Stimulated activated CD8-positive, alpha-beta memory T cell treated with anti-CD3 and anti-CD28 coated beads, Interleukin-12 subunit alpha, Interleukin-12 subunit beta, amount 100 ng/mL, for 4 hours (primary cell): Measurements from ENCODE around the gene TRAM2.

Experiments used
- DNase-seq: peaks from one replicate; pipeline ENCODE4 v3.0.0-alpha.2; 2020; ENCODE audit warnings: low read depth

TRAM2 gene

DNA sequence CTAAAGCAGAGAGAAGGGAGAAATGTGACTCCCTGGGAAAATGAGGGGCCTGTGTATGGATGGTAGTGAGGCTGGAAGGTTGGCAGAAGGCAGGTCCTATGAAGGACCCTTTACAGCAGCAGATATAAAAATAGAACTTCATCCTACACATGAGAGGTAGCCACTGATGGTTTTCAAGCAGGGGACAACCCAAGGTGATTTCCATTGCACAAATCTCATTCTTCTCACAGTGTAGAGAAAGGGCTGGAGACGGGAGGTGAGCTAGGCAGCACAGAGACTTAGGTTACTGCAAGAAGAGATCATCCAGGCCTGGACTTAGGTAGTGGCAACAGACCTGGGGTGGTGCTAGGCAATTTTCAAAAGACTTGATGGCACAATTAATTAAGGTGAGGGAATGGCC lies 30.7 kb downstream of the TRAM2 start:
- no peak for DNase-seq

DNA sequence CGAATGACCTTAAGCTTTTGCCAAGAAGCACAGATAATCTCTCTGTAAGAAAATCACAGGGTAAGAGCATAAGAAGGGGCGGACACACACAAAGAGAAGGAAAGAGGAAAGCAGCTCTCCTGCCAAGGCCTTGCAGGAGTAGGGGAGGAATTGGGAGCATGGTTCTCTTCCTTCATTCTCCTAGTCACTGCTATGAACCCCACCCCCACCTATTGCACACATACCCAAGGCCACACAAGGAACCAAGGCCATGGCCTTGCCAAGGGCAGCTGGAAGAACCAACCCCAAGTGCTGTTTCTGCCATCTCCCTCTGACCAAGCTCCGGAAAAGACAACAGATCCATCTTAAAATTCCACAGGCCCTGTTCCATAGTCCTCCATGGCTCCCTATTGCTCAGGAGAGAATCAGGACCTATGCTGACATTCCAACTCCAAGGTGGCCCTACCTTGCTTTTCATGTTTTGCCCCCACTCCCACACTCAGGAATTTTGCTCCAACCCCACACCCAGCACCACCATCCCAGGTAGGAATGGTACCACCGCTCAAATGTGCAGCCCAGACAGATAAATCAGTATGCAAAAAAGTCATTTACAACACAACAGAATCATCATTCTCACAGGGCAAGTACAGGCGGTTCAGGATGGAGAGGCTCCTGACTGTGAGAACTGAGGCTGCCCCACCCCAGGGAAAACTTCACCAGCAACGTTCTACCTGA lies 31.3 kb downstream of the TRAM2 start:
- DNase-seq: no peak

DNA sequence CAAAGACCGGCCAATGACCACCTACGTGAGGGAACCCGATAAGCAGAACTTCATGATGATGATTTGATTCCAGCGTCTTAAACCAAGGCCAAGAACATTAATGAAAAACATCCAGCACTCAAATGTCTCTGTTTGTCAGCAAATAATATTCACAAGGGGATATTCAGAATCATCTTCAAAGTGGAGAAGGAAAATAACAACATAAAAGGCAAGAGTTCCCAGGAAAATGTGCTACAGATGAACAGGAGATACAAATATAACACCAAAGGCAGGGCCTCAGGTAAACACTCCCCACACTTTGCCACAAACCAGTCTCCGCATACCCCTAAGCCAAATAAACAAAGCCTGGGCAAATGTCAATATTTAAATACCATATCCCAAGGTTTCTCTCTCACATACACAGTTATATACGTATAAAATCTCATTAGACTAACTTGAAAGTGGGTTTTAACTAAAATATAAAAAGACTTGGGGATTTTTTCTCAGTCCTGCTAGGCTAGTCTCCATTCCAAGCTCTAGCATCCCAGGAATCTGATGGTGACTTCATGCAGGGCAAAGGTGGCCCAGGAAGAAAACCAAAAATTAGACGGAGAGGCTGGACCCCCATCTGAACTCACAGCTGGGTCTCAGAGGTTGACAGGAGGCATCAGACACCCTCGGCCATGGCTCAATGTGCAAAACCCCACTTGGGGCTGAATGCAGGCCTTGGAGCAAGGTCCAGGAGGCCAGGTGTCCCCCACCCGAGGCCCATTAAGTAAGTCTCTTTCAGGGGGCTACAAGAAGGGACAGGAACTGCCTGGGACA lies 32.1 kb downstream of the TRAM2 start:
- no peak for DNase-seq

DNA sequence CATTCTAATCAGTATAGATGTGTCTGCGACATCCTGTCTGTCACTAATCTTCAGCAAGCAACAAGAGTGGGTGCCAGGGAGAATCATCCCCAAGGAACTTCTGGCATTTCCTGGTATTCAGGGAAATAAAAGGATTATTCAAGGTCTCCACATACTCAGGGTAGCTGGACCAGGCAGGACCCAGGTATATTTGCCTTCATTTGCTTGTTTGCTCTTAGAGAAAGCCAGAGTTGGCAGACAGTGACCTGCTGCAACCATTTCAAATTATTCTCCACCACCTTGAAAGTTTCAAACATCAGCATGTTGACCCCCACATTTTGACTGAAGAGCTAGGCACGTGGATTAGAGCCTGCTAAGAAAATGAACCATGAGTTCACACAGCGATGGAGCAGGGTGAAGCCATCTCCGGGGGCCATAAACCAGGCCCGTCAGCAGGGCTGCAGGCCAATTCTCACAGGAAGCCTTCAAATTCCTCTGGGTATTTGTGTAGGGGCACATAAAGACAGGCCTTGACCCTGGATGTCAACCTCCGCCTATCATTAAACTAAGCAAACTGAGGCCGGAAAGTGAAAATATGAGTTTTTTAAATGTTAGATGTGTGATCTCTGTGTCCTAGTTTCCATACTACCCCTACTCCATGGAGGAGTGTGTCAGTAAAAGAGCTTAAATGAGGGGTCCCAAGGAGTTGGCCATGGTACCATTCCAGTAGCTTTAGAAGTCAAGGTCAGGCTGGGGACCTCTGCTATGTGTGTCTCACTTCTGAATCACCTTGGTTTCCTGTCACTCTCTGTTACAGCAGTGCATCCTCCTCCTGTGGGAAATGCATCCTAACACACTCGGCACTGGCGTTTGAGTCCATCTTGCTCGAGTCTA lies 32.9 kb downstream of the TRAM2 start:
- DNase-seq: no peak

DNA sequence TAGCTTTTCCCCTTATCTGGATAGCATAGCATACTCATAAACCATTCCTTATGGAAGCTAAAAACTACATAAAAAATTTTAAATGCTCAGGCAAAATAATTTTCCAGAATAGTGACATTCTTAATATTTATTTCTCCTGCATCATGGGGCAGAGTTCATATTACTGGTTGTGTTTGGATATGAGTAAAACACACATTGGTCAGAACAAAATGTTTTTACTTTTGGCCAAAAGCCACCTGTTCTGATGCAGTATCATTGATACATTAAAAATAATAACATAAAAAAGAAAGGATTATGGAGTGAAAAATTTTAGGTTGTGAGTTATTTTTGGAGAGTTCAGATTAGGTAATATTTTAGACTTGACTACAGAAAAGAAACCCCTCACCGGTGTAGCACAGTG lies 33.6 kb downstream of the TRAM2 start:
- DNase-seq: no peak

DNA sequence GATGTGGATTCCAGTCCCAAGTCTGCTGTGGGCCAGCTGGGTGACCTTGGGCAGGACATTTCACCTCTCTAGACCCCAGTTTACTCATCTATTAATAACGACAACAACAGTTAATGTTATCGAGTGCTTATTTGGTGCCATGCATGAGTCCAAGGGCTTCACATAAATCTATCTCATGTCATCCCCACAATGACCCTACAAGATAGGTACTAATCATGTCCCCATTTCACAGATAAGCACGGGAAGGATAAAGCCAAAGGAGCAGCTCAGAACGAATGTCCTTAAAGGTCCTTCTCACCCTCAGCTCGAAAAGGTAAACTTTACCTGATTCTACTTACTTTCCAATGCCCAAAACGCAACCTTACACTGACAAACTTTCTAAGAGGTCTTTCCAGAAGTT lies 35.7 kb downstream of the TRAM2 start:
- no peak for DNase-seq

DNA sequence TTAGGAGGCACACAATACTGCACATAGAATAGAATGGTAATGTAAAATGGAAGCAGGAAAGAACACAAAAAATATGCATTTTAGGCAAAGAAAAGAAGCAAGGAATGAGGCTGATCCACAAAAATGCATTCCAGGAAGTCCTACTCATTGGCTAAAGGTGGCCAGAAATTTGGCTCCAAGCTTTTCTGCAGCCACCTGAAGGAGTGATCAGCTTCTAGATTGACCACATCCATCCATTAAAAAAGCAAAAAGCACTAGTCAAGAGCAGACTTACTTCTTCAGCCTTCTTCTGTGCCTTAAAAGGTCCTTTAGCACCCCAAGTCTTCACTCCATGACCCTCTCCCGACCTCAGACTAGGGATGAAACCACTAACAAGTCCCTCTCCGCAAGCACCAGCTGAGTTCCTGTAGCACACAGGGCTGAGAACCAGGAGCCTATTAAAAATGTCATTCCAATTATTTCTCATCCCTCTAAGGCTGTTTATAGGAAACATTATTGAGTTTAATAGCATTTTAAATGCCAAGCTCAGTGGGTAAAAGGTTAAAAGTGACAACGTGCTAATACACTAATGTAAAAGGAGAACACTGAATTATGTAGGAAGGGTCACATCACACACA lies 36.5 kb downstream of the TRAM2 start:
- DNase-seq: no peak

DNA sequence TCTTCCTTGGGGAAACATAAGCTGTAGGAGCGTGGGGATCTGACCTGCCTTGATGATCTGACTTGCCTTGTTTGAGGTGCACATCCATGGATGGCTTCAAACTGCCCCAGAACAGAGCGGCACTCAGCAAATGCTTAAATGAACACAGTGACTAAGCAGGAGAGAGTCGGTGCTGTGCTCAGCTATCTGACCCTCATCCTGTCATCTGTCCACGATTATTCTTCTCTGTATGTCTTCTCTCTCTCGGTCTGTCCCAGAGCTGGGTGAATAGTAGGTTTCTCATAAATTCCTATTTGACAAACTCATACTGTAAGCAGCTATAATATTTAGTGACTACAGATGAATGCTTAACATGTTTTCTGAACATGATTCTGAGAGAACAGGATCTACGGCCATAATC lies 37.3 kb downstream of the TRAM2 start:
- no peak for DNase-seq

DNA sequence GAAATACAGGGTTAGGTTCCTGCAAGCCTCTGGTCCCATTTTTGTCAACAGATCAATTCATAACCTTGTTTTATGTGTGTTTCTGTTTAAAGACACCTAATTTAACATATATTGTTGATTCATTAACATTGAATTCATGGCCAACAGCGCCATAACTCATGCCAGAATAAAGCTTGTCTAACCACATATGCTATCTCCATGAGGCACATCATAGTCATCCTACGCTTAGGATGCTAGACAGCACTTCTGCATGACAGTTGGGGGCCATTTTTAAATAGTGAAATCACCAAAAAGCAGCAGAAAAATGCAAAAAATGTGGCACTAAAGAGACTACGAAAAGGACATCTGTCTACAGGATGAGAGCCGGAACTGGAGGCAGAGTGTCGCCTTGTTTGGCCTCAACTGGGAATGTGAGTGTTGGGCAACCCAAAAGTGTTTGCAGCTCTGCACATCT lies 37.9 kb downstream of the TRAM2 start:
- no peak for DNase-seq

DNA sequence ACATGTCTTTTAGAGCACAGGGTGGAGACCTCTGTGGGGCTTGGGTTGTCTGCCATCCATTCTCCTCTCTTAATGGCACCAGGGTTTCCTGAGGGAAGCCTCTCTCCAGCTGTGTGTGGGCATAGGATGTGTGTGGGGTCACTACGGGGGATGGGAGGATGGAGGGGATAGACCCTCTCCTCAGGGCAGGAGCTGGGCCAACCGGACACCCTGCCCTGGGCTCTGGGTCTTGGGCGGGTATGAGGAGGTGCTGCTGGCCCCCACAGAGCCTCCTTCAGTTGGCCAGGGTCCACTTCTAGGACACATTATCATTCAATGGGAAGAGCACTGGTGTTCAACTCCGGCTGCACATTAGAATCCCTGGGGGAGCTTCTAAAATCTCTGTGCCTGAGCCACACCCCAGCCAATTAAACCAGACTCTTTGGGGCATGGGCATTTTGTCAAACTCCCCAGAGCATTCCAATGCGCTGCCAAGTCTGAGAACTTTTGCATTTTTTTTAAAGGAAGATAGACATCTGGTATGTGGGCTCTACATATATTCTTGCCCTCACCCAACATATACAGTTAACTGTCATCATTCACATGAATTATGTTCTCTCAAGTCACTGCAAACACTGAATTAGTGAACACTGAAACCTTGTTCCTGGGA lies 38.5 kb downstream of the TRAM2 start:
- no peak for DNase-seq

DNA sequence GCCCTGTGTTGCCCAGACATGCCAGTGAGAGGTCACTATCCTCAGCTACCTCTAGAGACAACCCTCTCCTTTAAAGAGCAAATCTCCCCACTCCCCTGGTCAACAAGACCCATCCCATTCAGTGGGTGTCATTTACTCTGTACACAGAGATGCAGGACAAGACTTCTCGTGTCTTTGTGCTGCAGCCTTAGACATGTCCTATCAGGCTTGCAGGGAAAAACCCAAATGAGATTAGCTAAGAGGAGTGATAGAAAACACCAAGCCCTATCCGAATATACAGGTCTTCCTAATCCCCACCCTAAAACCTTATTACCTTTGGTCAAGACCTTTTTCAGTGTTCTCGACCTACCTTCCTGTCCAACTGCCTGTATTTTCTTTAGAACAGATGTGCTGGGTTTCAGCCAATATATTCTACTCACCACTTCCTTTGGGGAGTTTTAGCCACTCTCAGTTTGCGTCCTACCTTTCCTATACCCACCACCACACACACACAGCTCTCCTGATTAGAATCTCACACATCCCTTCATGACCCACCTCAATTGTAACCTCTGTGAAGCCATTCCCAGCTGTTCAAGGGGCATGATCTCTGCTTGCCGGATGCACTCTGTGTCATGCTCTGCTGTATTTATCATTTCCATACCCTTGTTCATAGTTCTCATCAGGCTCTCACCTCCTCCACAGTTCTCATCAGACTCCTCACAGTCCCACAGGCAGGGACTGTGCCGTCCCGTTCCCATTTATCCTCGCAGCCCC lies 39.7 kb downstream of the TRAM2 start:
- no peak for DNase-seq

DNA sequence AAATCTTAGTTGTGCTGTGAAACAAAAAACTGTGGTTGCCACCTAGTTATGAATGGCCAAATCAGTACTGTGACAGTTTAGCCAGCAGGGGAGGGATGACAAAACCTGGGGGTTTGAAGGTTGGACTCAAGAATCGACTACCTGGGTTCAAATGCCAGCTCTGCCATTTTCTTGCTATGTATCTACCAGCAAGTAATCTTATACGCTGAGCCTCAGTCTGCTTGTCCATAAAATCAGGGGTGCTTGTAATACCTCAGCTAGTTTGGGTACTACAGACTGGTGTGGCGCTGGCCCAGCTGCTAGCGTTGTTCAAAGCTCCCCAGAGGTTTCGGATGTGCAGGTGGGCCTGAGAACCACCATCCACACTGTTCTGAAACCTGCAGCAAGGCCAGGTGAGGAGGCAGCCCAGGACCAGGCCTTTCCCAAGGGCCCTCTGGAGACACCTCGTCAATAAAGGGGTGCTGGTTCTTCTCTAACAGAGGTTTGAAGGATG lies 40.4 kb downstream of the TRAM2 start:
- no peak for DNase-seq

DNA sequence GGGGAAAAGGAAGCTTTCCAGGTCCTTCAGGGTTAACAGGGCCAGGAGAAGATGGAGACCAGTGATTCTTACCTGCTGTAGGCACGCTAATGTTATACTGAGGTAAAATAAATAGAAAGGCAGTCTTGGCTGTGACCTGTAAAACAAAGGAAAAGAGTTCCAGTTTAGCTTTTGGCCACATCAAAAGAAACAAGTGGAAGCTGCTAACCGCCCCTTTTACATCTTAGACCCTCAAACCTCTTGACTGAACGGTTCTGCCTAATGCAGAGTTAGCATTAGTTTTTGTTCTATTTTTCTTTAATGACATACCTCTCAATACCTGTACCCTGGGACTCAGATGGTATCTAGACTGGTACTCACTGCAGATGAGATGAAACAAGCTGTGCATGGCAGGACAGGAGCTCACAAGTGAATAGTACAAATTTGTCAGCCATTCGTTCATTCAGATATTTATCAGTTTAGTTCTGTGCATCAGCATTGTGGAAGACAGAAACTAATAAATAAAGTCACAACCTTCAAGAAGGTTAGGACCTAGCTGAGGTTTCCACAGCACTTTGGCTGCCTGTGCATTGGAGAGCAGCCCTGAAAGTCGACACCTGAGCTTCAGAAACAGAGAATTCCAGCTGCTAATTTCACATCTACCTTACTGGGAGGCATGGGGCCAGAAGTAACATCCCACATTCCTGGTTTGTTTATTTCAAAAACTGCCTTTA lies 41.0 kb downstream of the TRAM2 start:
- no peak for DNase-seq

DNA sequence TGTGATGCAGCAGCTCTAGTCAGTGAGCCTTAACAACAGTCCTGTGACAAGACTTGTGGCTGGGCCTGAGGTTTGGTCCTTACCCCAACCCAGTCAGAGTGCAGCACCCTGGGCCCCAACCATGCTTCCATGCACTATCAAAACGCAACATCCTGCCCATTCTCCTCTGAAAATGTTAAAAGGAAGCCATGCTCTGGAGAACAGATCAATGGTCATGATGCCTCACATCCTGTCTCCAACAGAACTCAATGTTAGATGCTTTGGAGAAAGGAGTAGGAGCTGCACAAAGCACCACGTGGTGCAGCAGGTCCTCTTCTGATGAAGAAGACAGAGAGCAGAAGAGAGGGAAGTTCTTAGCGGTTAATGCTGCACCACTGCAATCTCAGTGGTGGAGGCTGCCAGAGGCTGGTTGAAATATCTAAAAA lies 41.9 kb downstream of the TRAM2 start:
- no peak for DNase-seq

DNA sequence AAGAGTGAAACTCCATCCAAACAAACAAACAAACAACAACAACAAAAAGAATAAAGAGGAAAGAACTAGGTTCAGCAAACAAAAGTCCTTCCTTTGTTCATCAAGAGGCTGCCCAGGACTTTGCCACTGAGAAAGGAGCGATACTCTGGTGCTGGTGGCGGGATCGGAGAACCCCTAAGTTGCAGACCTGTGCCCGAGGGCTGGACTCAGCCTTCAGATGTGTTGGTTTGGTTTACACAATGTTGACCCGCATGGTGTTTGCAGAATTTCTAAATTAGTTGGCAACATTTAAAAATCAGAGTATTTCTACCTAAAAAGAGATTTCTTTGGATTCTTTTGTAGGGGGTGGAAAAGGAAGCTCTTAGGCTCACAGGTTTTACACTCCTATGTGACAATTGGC lies 42.5 kb downstream of the TRAM2 start:
- no peak for DNase-seq

DNA sequence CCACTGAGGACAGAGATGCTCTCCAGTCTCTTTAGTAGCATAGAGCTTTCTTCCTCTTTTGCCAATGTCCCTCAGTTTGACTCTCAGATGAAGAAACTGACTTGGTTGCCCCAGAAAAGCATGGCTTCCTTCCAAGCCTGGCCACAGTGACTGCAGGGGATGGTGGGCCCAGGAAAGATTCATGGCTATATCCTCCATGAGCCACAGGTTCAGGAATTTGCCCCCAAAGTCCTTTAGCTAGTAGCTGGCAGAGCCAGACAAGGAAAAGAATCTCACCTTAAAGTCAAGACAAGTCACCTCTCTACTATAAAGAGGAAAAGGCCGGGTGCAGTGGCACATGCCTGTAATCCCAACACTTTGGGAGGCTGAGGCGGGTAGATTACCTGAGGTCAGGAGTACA lies 43.4 kb downstream of the TRAM2 start:
- DNase-seq: no peak

DNA sequence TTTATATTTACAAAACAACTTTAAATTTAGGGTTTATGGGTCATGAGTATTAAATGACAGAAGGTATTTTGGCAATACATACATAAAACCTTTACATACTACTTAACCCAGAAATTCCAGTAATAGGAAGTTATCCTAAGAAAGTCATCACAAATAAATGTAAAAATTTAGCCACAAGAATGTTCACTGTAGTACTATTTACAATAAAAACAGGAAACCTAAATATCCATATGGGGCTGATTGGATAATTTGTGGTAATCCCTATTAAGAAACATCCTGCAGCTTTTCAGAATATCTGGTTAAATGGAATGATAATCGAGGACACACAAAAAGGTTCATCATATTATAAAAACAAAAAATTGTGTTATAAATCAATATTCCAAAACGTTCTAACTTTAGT lies 44.4 kb downstream of the TRAM2 start:
- DNase-seq: no peak

DNA sequence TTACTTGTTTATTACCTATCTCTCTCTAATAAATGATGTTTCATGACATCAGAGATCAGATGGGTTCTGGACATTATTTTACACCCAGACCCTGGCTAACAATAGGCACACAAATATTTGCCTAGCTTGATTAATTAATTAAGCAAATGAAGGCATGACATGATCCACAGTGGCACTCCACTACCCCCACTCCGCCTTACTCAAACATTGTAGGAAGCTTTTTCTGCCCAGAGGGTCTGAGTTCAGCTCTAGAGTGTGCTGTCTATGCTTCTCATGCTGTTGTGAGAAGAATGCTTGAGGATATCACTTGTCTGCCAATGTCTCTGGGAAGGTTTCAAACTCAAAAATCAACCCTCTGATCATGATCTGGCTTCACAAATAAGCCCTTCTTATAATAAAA lies 45.0 kb downstream of the TRAM2 start:
- no peak for DNase-seq

DNA sequence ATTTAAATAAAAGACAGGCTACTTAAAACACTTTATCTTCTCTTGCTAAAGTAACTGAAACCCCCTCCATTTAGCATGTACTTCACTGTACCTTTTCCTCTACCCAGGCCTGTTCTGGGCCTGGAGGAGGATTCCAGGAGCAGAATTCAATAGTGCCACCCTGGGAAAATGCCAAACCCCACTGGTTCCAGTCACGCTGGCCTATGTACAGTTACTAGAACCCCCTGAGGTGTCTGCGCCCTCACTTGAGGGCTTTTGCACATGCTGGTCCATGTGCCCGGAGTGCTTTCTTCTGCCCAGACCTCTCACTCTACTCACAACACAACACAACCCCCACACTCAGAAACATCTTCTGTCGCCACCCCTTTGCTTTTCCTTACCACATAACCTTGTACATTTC lies 45.5 kb downstream of the TRAM2 start:
- DNase-seq: no peak

DNA sequence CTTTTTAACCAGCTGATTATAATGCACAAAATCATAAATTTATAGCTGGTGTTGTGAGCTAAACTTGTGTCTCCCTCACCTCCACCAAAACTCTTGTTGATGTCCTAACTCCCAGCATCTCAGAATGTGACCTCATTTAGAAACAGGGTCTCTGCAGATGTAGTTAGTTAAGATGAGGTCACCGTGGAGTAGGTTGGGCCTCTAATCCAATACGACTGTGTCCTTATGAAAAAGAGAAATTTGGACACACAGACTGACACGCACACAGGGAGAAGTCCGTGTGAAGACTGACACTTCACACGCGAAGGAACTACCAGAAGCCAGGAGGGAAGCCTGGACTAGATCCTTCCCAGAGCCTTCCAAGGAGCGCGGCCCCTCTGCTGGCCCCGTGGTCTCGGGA lies 46.5 kb downstream of the TRAM2 start:
- DNase-seq: no peak
